Measurements from ENCODE around the gene KCNG2. TPM values are rescaled to one million over a fixed set of nuclear protein-coding genes. Genes with fewer than 3 reads are reported as not detected.

The KCNG2 gene
- total and polyA plus RNA-seq, 2 of the 8 experiments (the other 6 are each of a cell fraction or from before 2014, with no cell fraction given): 0.19 to 0.74 TPM

GRCh38 chr18:79916128-79916494 lies 118.4 kb downstream of the KCNG2 start:
- H3K27ac ChIP-seq (ENCODE audit: low read depth, low read length): no peak overlapping the region
- ChIA-PET CTCF (ENCODE audit: partially characterized antibody) (interaction anchor here (0.8 kb wide), 1 partner anchor 209 kb away, joined by 3 read pairs; no protein-coding TSS in a partner anchor), POLR2A (ENCODE audit: partially characterized antibody) (interaction anchor here (1.3 kb wide), 1 partner anchor 60 kb away, joined by 3 read pairs; no protein-coding TSS in a partner anchor)
- H3K9ac ChIP-seq (replicated peaks in 1 of 4; ENCODE audit: extremely low read depth in 1 of 4, low read depth in 3 of 4, low read length in 3 of 4): no peak overlapping the region
- H4K8ac ChIP-seq (ENCODE audit: extremely low read depth, insufficient read depth, low read length): no peak overlapping the region
- H2BK20ac ChIP-seq (ENCODE audit: low read length): no peak overlapping the region
- no peak overlapping the region for H3K4me2 ChIP-seq (ENCODE audit: insufficient read depth in 1 of 2, low read depth in 2 of 2, low read length in 2 of 2)
- no peak for DNase-seq (ENCODE audit: low read depth in 1 of 2, low spot score in 2 of 2)
- H3K14ac ChIP-seq (ENCODE audit: insufficient read length): no peak overlapping the region
- no peaks in the 10 kb centered on the region for H3K9me3 ChIP-seq (ENCODE audit: insufficient read depth in 2 of 2, low read depth in 1 of 2, low read length in 1 of 2)
- H3K56ac ChIP-seq (replicated peaks; ENCODE audit: insufficient read length, low read depth, low read length): no peak overlapping the region
- FAIRE-seq: no peak
- H3K27me3 ChIP-seq (replicated peaks in 1 of 4; ENCODE audit: control insufficient read depth in 3 of 4, extremely low read depth in 1 of 4, insufficient read depth in 3 of 4, low read length in 3 of 4): no peaks in the 10 kb centered on the region
- H3K36me3 ChIP-seq (ENCODE audit: control insufficient read depth in 2 of 4, insufficient read depth in 4 of 4, low read length in 3 of 4): no peaks in the 10 kb centered on the region
- H3K23me2 ChIP-seq (ENCODE audit: low read depth, low read length): peaks cover 12% of the 10 kb centered on the region; the same call in 1 of the 2 replicates
- no peak overlapping the region for H2BK12ac ChIP-seq (ENCODE audit: low read depth, low read length)
- peaks cover 0 to 8% (median 3%) of the 10 kb centered on the region in 4 experiments; a peak in 5 of 7 replicates for H3K4me1 ChIP-seq (replicated peaks in 1 of 4; ENCODE audit: control insufficient read depth in 3 of 4, insufficient read depth in 4 of 4, low read length in 3 of 4)
- no peak overlapping the region for H2BK120ac ChIP-seq (replicated peaks; ENCODE audit: low read depth, low read length)
- no peak overlapping the region for H2AK5ac ChIP-seq (ENCODE audit: low read depth, low read length)
- no peak overlapping the region for H2BK5ac ChIP-seq (ENCODE audit: low read depth, low read length)
- 73% methylated on average over 13 of the region's 26 CpGs; no CpG with 5 or more reads in 1 of the 2 experiments for WGBS, 2 experiments (ENCODE audit: extremely low coverage in 1 of 2, insufficient coverage in 1 of 2, insufficient read length in 1 of 2, insufficient replicate concordance in 2 of 2, low coverage in 1 of 2, low lambda C conversion rate in 2 of 2, missing lambda C conversion rate in 1 of 2)
- 0 out of 2 replicates have a peak, but pooled peaks cover 2% of the 10 kb centered on the region for H3K79me1 ChIP-seq (ENCODE audit: low read depth, low read length)
- H3K79me2 ChIP-seq (ENCODE audit: control insufficient read depth in 1 of 2, insufficient read depth in 2 of 2, low read length in 2 of 2): no peaks in the 10 kb centered on the region
- H2AFZ ChIP-seq (ENCODE audit: low read length): no peak overlapping the region
- H4K20me1 ChIP-seq (replicated peaks in 1 of 2; ENCODE audit: control insufficient read depth in 1 of 2, insufficient read depth in 2 of 2, low read length in 2 of 2): peaks cover 2 to 4% of the 10 kb centered on the region in 2 experiments
- no peak overlapping the region for H4K91ac ChIP-seq (replicated peaks; ENCODE audit: insufficient read length, low read length)
- H2BK15ac ChIP-seq (ENCODE audit: low read length): no peak overlapping the region
- no peak overlapping the region for H3K18ac ChIP-seq (ENCODE audit: extremely low read depth, low read length)
- H3K23ac ChIP-seq (ENCODE audit: insufficient read length): no peak overlapping the region
- H3K4me3 ChIP-seq (ENCODE audit: extremely low read depth in 1 of 4, insufficient read depth in 2 of 4, low read depth in 3 of 4, low read length in 4 of 4): no peak overlapping the region
- H4K5ac ChIP-seq (ENCODE audit: insufficient read length, low read depth, low read length): no peak overlapping the region
- H3K4ac ChIP-seq (replicated peaks; ENCODE audit: insufficient read length, low read depth, low read length): no peak overlapping the region
- no peak for TF ChIP-seq PHF8 (conservative IDR thresholded peaks at IDR 0.05; ENCODE audit: low read depth, low read length)
- no peak for TF ChIP-seq SRF (IDR thresholded peaks at IDR 0.05; ENCODE audit: low read depth, low read length)
- TF ChIP-seq ATF3 (IDR thresholded peaks at IDR 0.05; ENCODE audit: insufficient read depth, low read depth, low read length): no peak
- no peak for TF ChIP-seq CBX8 (IDR thresholded peaks at IDR 0.05; ENCODE audit: borderline replicate concordance, low read depth, low read length)
- no peak for TF ChIP-seq CTBP2 (IDR thresholded peaks at IDR 0.05; ENCODE audit: borderline replicate concordance, insufficient read depth, insufficient read length, low read length)
- no peak for TF ChIP-seq USF2 (IDR thresholded peaks at IDR 0.05; ENCODE audit: low read length)
- no peak for TF ChIP-seq TAF1 (IDR thresholded peaks at IDR 0.05; ENCODE audit: low read depth, low read length)
- no peak for TF ChIP-seq HDAC2 (IDR thresholded peaks at IDR 0.05; ENCODE audit: borderline replicate concordance in 1 of 2, low read depth in 2 of 2, low read length in 2 of 2)
- TF ChIP-seq CREB1 (IDR thresholded peaks at IDR 0.05): no peak
- no peak for TF ChIP-seq GTF2F1 (IDR thresholded peaks at IDR 0.05; ENCODE audit: borderline replicate concordance, low read depth, low read length)
- no peak for TF ChIP-seq NRF1 (IDR thresholded peaks at IDR 0.05; ENCODE audit: low read depth, low read length)
- TF ChIP-seq POLR2AphosphoS5 (IDR thresholded peaks at IDR 0.05; ENCODE audit: low read depth, low read length): no peak
- TF ChIP-seq JUND (IDR thresholded peaks at IDR 0.05; ENCODE audit: low read length): no peak

Data from H1 (cell line).